GM15510 (cell line): ENCODE measurements around the gene SH3BP4.

Source experiments
- POLR2A ChIP-seq: IDR thresholded peaks from 3 replicates; pipeline ENCODE4 v1.6.1; 2011; ENCODE audit warnings: borderline replicate concordance; ENCODE audit not compliant: insufficient read length; ENCODE audit errors: extremely low read depth

Gene SH3BP4

DNA sequence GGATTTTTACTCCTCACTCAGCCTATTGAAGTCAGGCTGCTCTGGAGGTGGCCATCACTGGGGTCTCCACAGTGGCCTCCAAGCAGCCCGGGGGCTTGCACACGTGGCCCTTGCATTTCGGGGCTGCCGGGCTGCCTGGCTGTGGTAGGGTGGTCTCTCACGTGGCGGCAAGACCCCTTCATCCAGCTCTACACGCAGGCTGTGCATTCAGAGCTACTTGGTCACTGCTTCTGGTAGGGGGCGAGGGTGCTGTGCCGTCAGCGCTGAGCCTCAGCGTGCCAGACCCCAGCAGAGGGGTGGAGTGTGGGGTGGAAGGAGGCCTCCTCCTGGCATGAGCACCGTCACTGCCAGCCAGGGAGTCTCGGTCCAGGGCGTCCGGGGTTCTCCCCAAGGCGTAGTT, 80.6 kb downstream of the SH3BP4 start:
- TF ChIP-seq POLR2A: no peak

DNA sequence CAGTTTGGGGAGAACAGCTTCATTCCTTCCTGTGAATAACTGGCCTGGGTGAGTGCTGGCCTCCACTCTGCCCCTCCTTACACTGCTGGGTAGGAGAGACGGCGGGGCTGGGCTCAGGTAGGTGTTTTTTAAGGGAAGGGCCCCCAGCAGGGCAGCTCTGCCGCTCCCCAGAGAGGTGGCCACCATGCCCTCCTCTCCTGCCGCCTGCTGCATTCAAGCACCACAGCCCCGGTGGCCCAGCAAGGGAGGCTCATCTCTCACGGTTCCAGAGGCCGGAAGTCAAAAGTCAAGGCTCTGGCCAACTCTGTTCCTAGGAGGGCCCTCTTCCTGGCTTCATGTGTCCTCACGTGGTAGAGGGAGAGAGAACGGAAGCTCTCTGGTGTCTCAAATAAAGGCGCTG, 81.1 kb downstream of the SH3BP4 start:
- TF ChIP-seq POLR2A: no peak

DNA sequence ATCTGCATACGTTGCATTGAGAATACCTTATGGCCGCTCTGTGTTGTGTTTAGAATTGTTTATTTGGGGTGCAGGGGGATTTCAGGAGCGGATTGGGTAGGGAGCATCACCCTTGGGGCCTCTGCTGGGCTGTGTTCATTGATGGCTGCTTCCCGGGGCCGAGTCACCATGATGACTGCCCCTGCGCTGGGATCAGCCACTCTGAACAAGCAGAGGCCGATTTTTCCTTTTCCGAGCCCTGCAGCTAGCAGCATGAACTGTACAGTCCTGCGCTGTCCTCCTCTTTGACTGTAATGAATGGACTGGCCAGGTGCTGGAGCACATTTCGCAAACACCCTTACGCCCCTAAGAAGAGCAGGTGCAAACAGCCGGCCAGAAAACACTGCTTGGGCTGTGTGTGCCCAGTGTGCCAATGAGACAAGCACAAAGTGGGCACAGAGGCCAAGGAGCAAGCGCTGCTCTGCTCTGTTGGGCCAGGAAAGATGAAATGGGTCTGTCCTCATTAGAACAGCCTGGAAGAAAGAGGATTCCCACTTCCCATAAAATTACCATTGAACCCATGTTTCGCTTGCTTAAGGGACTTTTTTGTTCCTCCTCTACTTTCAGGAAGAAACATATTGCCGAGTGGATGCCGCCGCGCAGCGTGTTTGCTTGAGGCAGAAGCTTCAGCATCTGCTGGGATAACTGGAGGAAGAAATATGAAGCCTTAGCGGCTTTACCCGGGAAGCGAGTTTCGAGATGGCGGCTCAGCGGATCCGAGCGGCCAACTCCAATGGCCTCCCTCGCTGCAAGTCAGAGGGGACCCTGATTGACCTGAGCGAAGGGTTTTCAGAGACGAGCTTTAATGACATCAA, 82.7 kb downstream of the SH3BP4 start:
- no peak for TF ChIP-seq POLR2A

DNA sequence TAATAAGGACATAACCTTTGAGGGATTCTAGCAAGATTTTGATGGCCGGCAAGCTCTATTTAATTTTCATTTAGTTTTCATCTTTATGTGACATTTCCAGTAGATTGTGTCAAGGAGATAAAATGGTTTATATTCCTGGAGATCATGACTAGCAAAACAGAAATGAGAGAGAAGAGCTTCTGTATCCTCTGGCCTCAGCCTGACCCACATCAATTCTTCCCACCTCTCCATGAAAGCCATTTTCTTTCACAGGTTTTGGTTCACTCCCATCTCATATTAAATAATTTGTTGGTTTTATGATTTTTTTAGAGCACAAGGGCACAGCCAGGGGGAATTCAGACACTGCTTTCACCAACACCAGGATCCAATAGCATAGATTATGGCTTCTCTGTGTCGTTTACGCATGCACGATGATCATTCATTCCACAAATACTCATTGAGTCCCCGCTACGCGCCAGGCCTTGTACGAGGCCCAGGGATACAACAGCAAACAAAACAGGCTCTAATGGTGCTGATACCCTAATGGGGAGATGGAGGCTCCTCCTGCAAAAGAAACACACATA, 85.9 kb downstream of the SH3BP4 start:
- TF ChIP-seq POLR2A: no peak

DNA sequence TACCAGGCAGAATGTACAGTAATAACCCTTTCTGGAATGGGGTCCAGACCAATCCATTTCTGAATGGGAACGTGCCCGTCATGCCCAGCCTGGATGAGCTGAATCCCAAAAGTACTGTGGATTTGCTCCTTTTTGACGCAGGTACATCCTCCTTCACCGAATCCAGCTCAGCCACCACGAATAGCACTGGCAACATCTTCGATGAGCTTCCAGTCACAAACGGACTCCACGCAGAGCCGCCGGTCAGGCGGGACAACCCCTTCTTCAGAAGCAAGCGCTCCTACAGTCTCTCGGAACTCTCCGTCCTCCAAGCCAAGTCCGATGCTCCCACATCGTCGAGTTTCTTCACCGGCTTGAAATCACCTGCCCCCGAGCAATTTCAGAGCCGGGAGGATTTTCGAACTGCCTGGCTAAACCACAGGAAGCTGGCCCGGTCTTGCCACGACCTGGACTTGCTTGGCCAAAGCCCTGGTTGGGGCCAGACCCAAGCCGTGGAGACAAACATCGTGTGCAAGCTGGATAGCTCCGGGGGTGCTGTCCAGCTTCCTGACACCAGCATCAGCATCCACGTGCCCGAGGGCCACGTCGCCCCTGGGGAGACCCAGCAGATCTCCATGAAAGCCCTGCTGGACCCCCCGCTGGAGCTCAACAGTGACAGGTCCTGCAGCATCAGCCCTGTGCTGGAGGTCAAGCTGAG, 89.6 kb downstream of the SH3BP4 start:
- no peak for TF ChIP-seq POLR2A

DNA sequence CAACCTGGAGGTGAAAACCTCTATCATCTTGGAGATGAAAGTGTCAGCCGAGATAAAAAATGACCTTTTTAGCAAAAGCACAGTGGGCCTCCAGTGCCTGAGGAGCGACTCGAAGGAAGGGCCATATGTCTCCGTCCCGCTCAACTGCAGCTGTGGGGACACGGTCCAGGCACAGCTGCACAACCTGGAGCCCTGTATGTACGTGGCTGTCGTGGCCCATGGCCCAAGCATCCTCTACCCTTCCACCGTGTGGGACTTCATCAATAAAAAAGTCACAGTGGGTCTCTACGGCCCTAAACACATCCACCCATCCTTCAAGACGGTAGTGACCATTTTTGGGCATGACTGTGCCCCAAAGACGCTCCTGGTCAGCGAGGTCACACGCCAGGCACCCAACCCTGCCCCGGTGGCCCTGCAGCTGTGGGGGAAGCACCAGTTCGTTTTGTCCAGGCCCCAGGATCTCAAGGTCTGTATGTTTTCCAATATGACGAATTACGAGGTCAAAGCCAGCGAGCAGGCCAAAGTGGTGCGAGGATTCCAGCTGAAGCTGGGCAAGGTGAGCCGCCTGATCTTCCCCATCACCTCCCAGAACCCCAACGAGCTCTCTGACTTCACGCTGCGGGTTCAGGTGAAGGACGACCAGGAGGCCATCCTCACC, 90.2 kb downstream of the SH3BP4 start:
- TF ChIP-seq POLR2A: no peak

DNA sequence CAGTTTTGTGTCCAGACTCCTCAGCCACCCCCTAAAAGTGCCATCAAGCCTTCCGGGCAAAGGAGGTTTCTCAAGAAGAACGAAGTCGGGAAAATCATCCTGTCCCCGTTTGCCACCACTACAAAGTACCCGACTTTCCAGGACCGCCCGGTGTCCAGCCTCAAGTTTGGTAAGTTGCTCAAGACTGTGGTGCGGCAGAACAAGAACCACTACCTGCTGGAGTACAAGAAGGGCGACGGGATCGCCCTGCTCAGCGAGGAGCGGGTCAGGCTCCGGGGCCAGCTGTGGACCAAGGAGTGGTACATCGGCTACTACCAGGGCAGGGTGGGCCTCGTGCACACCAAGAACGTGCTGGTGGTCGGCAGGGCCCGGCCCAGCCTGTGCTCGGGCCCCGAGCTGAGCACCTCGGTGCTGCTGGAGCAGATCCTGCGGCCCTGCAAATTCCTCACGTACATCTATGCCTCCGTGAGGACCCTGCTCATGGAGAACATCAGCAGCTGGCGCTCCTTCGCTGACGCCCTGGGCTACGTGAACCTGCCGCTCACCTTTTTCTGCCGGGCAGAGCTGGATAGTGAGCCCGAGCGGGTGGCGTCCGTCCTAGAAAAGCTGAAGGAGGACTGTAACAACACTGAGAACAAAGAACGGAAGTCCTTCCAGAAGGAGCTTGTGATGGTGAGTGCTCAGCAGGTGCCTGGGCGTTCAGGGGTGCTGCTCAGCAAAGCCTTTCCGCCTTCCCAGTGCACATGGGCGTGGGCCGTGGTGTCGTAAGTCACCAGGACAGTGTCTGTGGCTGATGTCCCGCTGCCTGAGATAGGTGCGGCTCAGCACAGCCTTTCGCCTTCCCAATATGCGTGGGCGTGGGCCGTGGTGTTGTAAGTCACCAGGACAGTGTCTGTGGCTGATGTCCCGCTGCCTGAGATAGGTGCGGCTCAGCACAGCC, 91.0 kb downstream of the SH3BP4 start:
- no peak for TF ChIP-seq POLR2A

DNA sequence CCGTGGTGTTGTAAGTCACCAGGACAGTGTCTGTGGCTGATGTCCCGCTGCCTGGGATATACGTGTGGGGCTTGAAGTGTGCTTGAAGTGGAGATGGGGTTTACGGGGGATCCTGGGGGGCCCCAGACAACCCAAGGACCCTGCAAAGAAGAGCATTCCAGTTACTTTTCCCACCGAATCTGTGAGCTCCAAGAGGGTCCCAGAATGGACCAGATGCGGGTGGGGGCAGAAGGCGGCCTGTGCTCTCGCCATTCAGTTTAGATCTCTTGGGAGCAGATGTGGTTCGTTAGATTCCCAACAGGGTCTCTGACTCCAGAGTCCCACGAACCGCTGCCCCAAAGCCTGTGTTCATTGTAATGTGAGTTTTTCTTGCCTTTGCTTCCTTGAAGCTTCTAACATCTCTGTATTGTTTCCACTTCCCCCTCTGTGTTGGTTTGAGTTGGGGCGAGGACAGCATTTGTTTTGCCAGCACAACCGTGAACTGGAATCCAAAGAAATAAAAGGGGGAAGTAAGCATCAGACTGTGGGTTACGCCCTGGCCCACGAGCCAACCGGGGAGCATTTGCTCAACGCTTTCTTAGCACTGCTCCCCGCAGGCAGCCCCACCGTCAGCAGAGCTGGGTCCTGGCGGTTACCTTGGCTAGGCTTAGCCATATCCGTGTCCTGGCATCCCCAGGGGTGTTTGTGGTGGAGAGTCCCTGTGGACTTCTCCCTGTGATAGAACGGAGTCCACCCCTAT, 92.1 kb downstream of the SH3BP4 start:
- TF ChIP-seq POLR2A: no peak

DNA sequence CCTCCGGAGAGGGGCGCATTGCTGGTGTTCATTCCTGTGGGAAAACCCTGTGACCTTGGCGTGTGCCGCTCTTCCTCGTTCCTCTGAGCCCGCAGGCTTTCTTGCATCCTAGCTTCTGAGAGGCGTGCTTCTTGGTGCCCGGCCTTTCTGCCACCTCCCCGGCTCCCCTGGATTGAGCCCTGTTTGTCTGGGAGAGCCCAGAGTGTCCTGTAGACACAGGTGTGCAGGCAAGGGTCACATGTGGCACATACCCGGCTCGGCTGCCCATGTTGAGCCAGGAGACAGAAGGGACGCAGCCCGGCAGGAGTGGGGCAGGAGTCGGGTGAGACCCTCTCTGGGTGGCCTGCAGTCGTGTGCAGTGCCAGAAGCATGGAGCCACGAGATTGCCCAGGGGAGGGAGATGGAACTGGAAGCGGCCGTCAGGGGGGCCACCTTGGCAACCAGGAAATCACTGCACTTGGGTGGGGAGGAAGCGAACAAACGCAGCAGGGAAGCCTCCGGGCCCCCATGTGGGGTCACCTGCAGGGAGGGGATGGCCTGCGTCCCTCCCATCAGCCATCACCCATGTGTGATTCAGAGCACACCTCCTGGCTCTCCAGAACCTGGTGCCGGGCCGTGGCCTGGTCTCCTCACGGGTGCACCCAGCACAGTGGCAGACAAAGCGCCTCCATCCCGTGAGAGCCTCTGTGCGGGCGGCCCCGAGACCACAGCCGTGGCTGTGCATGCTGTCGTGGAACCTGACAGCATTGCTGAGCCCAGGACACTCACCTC, 92.9 kb downstream of the SH3BP4 start:
- no peak for TF ChIP-seq POLR2A

DNA sequence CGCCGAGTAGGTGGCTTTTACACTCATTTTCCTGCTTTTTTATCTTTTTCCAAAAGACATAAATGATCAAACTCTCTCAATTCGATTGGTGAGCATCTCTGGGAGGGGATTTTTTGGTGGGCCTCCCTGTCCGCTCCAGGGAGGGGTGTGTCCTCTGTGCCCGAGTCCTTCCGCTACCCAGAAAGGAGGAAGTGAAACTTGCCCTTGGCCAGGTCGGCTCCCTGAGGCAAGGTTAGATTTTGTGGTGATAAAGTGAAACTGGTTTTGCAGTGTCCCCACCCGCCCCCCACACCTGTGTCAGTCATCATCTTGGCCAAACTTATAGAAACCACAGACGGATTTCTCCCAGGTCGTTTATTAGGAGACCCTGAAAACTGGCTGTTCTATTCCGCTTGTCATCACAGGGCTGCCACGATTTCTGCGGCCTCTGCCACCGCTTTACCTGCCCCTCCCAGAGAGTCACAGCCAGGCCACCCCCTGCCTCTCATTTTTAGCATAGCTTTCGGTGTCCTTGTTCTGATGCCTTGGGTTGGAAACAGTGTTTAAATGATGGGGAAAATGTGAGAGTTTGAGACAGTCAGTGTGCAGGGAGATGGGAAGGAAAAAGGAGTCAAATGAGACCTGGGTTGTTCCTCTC, 93.6 kb downstream of the SH3BP4 start:
- TF ChIP-seq POLR2A: no peak

DNA sequence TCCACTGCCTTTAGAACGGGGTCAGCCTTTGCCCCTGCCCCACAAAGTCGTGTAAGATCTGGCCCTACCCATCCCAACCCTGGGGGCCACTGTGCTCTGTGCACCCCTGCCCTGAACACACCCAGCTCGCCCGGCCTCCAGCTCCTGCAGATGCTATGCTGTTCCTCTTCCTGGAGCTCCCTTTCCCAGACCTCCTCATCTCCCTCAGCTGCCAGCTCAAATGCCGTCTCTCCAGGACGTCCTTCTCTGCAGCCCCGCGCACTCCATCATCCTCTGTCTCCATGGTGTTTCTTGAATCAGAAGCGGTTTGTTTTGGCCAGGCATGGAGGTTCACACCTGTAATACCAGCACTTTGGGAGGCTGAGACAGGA, 94.1 kb downstream of the SH3BP4 start:
- TF ChIP-seq POLR2A: no peak

DNA sequence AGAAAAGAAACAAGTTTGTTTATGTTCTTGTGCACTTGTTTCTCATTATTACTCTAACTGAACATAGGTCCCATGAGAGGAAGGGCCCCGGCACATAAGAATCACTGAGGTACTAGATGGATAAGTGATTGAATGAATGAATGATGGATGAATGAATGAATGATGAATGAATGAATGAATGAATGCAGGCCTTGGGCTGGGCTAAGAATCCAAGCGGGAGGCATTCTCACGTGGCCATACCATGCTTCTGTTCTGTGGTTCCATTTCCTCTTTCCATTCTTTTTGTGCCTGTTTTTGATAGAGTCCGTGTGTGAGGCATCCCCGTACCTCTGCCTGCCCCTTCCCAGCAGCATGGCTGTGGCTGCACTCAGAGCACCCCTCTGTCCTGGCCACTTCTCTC, 94.8 kb downstream of the SH3BP4 start:
- no peak for TF ChIP-seq POLR2A
